HepG2 (cell line): ENCODE results near the gene RILPL1. TPM values are rescaled to one million over a fixed set of nuclear protein-coding genes. Genes with fewer than 3 reads are reported as not detected.

Source experiments
- ATAC-seq: fragments of 200-7000 bp; cut with Tn5 transposase; 3 replicates; pipeline ENCODE4 v1.9.1; 2020; ENCODE audit warnings: mild to moderate bottlenecking, moderate library complexity
- BruUV-seq: library from RNA; stranded (reverse); fragments of 400-500 nt; replicated peaks from 2 replicates; lab custom pipeline; 2021; lab: Mats Ljungman, UMichigan
- CTCF ChIA-PET: fragments of 300-600 bp; formaldehyde crosslinking; extraction: SDS; loops from one replicate; lab custom pipeline; 2021; ENCODE audit warnings: low total read pairs, inconsistent platforms, low intra/inter-chr PET ratio; lab: Yijun Ruan, JAX
- POLR2A ChIA-PET: fragments of 350-600 bp; sonication (Branson Sonifier 250); formaldehyde crosslinking; loops from one replicate; lab custom pipeline; 2020; ENCODE audit warnings: antibody characterized with exemption, inconsistent platforms; lab: Yijun Ruan, JAX
- DNase-seq: peaks from one replicate; pipeline ENCODE4 v3.0.0-alpha.2; 2015; ENCODE audit warnings: low spot score
- FAIRE-seq: peaks from 3 replicates; lab custom pipeline; 2011; peaks lifted over from hg19 to GRCh38; lab: Jason Lieb, UNC
- H2AFZ ChIP-seq: one replicate; pipeline ENCODE4 v1.6.1; 2011; ENCODE audit warnings: low read length, inconsistent platforms
- H3K27ac ChIP-seq: fragments of 300-600 bp; 3 replicates; pipeline ENCODE4 v1.8.0; 2011; ENCODE audit warnings: mixed run types, mild to moderate bottlenecking, mixed read lengths, low read length, inconsistent platforms; ENCODE audit not compliant: insufficient read depth; ENCODE audit errors: extremely low read length
- H3K27me3 ChIP-seq, 2 experiments: fragments of 200-600 bp in 1 of 2; 2 replicates in 1 of 2; 3 replicates in 1 of 2; pipeline versions ENCODE4 v1.6.0 to v1.8.0; 2011; ENCODE audit warnings: low read length in 2 of 2, mild to moderate bottlenecking in 2 of 2, moderate library complexity in 2 of 2, inconsistent platforms in 1 of 2; ENCODE audit not compliant: insufficient read depth in 2 of 2, control insufficient read depth in 1 of 2
- H3K36me3 ChIP-seq, 2 experiments: fragments of 200-600 bp in 1 of 2; replicated peaks in 1 of 2; 2 replicates in 1 of 2; 3 replicates in 1 of 2; pipeline versions ENCODE4 v1.5.1 to v1.8.0; 2011; ENCODE audit warnings: low read length in 2 of 2, inconsistent platforms in 1 of 2; ENCODE audit not compliant: insufficient read depth in 2 of 2, control insufficient read depth in 1 of 2
- H3K4me1 ChIP-seq: 2 replicates; pipeline ENCODE4 v1.5.1; 2012; ENCODE audit warnings: low read length, inconsistent platforms; ENCODE audit not compliant: insufficient read depth
- H3K4me2 ChIP-seq: 2 replicates; pipeline ENCODE4 v1.6.0; 2011; ENCODE audit warnings: low read depth, low read length, inconsistent platforms
- H3K4me3 ChIP-seq, 3 experiments: fragments of 200-600 bp in 1 of 3; sonication (generic), shearing (Covaris generic) in 1 of 3; replicated peaks in 1 of 3; 2 replicates each; pipeline ENCODE4 v1.5.1; 2011 to 2016; ENCODE audit warnings: low read length in 3 of 3, inconsistent platforms in 2 of 3, low read depth in 2 of 3, mild to moderate bottlenecking in 2 of 3, control low read depth in 1 of 3, mixed read lengths in 1 of 3; ENCODE audit not compliant: insufficient read depth in 1 of 3
- H3K79me2 ChIP-seq: one replicate; pipeline ENCODE4 v1.6.1; 2011; ENCODE audit warnings: low read length, inconsistent platforms; ENCODE audit not compliant: insufficient read depth
- H3K9ac ChIP-seq: 2 replicates; pipeline ENCODE4 v1.6.0; 2011; ENCODE audit warnings: mild to moderate bottlenecking, low read depth, low read length, inconsistent platforms; ENCODE audit not compliant: insufficient read depth
- H3K9me3 ChIP-seq: 2 replicates; pipeline ENCODE4 v1.5.1; 2012; ENCODE audit warnings: mild to moderate bottlenecking, low read length
- H4K20me1 ChIP-seq: 2 replicates; pipeline ENCODE4 v1.6.0; 2011; ENCODE audit warnings: inconsistent platforms, mild to moderate bottlenecking, low read length, moderate library complexity; ENCODE audit not compliant: insufficient read depth
- DZIP1 ChIP-seq: sonication (generic); formaldehyde crosslinking; IDR thresholded peaks from 2 replicates; pipeline ENCODE4 v1.5.0; 2020; ENCODE audit warnings: mild to moderate bottlenecking, missing genetic modification reagents
- ETV5 ChIP-seq: IDR thresholded peaks from 2 replicates; pipeline ENCODE4 v1.6.1; 2018; ENCODE audit warnings: missing biosample characterization, missing genetic modification reagents, inconsistent platforms, borderline replicate concordance
- HNRNPL ChIP-seq: fragments of 200-400 bp; formaldehyde crosslinking; IDR thresholded peaks from 2 replicates; pipeline ENCODE4 v1.6.1; 2017; ENCODE audit warnings: mild to moderate bottlenecking, low read depth, low read length
- LBX2 ChIP-seq: sonication (generic); formaldehyde crosslinking; IDR thresholded peaks from 2 replicates; pipeline ENCODE4 v1.5.0; 2020; ENCODE audit warnings: missing genetic modification reagents, mild to moderate bottlenecking, borderline replicate concordance
- NKX3-1 ChIP-seq: sonication (generic); formaldehyde crosslinking; IDR thresholded peaks from 2 replicates; pipeline ENCODE4 v1.5.0; 2020; ENCODE audit warnings: missing genetic modification reagents
- NR3C1 ChIP-seq: sonication (generic); formaldehyde crosslinking; IDR thresholded peaks from 2 replicates; pipeline ENCODE4 v1.4.0; 2020; ENCODE audit warnings: missing genetic modification reagents
- SP2 ChIP-seq: sonication (generic); formaldehyde crosslinking; IDR thresholded peaks from 2 replicates; pipeline ENCODE4 v1.5.1; 2020; ENCODE audit warnings: mild to moderate bottlenecking, missing genetic modification reagents
- ZBTB44 ChIP-seq: sonication (generic); formaldehyde crosslinking; IDR thresholded peaks from 2 replicates; pipeline ENCODE4 v1.4.0; 2020; ENCODE audit warnings: missing genetic modification reagents
- ZC3H13 ChIP-seq: sonication (generic); formaldehyde crosslinking; IDR thresholded peaks from 2 replicates; pipeline ENCODE4 v1.8.1; 2023; ENCODE audit warnings: mild to moderate bottlenecking, missing genetic modification reagents, moderate library complexity
- ZFP62 ChIP-seq: sonication (generic); formaldehyde crosslinking; IDR thresholded peaks from 2 replicates; pipeline ENCODE4 v1.4.0; 2020; ENCODE audit warnings: missing genetic modification reagents
- ZNF451 ChIP-seq: sonication (generic); formaldehyde crosslinking; IDR thresholded peaks from 2 replicates; pipeline ENCODE4 v1.5.0; 2020; ENCODE audit warnings: mild to moderate bottlenecking, missing genetic modification reagents
- ZNF556 ChIP-seq: sonication (generic); formaldehyde crosslinking; IDR thresholded peaks from 2 replicates; pipeline ENCODE4 v1.4.0; 2020; ENCODE audit warnings: mild to moderate bottlenecking, missing genetic modification reagents, borderline replicate concordance
- ZNF569 ChIP-seq: sonication (generic); formaldehyde crosslinking; IDR thresholded peaks from 2 replicates; pipeline ENCODE4 v1.5.0; 2020; ENCODE audit warnings: mild to moderate bottlenecking, missing genetic modification reagents, moderate library complexity, borderline replicate concordance
- ZNF776 ChIP-seq: sonication (generic); formaldehyde crosslinking; IDR thresholded peaks from 2 replicates; pipeline ENCODE4 v1.4.0; 2020; ENCODE audit warnings: mild to moderate bottlenecking, missing genetic modification reagents
- WGBS: methylation state at CpG from one replicate; pipeline ENCODE4 v1.1.6; 2017; ENCODE audit warnings: low lambda C conversion rate; 5-methylcytosine and 5-hydroxymethylcytosine counted together
- in situ Hi-C: cut with HindIII; loops from 2 replicates; pipeline ENCODE4 v1.10.0; 2017; ENCODE audit warnings: low pct_unique_long_range_greater_than_20kb; ENCODE audit not compliant: extremely low pct_ligation_motif_present
- intact Hi-C: fragments of 100-400 bp; cut with micrococcal nuclease; formaldehyde crosslinking; loops from one replicate; pipeline ENCODE4 v1.10.0; 2022; ENCODE audit not compliant: unreplicated experiment
- polyA plus RNA-seq, 8 experiments: library from polyadenylated mRNA; depleted of rRNA in 3 of 8; stranded (reverse) in 7 of 8; unstranded in 1 of 8; fragments of >200 nt; fragmentation: Illumina TruSeq in 4 of 8; extraction: Trizol in 4 of 8; gene quantifications; 2 replicates each; pipeline versions ENCODE4 v1.2.1 to v1.2.3, GENCODE V29; 2011 to 2016; ENCODE audit warnings: low read depth in 4 of 8, missing spikeins in 1 of 8, mixed read lengths in 1 of 8; ENCODE audit not compliant: insufficient read depth in 1 of 8
- total RNA-seq, 5 experiments: library from RNA; depleted of rRNA; stranded (reverse); fragments of >200 nt; fragmentation: Illumina TruSeq; extraction: Trizol; gene quantifications; 2 replicates each; pipeline ENCODE4 v1.2.3, GENCODE V29; 2016; ENCODE audit warnings: low read depth in 1 of 5

The RILPL1 gene
- total and polyA plus RNA-seq, 2 of the 13 experiments (the other 11 are each of a cell fraction or from before 2014, with no cell fraction given): 5.8 to 28.4 TPM

GRCh38 chr12:123522164-123522563 lies 11.4 kb downstream of the RILPL1 start:
- CTCF ChIA-PET: no interaction called here
- Histone ChIP-seq H3K79me2 (no peaks in the 10 kb centered on the region), H4K20me1 (0 out of 2 replicates have a peak, but pooled peaks cover 3% of the 10 kb centered on the region), H3K27ac (no peak overlapping the region), H2AFZ (no peak overlapping the region), H3K4me1 (peaks cover 31% of the 10 kb centered on the region), H3K4me3 (no peak overlapping the region), H3K9ac (no peak overlapping the region), H3K9me3 (no peaks in the 10 kb centered on the region), H3K27me3 (no peaks in the 10 kb centered on the region), H3K36me3 (peaks cover 13 to 51% of the 10 kb centered on the region in 2 experiments; a peak in 4 of 5 replicates), H3K4me2 (no peak overlapping the region)
- FAIRE-seq (no peak), DNase-seq (no peak), ATAC-seq (no peak)
- TF ChIP-seq NR3C1 (CRISPR knock-in tag) (no peak), NKX3-1 (CRISPR knock-in tag) (no peak), ZFP62 (CRISPR knock-in tag) (no peak), ZBTB44 (CRISPR knock-in tag) (no peak), SP2 (CRISPR knock-in tag) (no peak), HNRNPL (no peak), ZNF569 (no peak), DZIP1 (CRISPR knock-in tag) (no peak), ETV5 (CRISPR knock-in tag) (no peak), ZC3H13 (CRISPR knock-in tag) (no peak), ZNF451 (CRISPR knock-in tag) (no peak), ZNF776 (no peak), ZNF556 (no peak), LBX2 (CRISPR knock-in tag) (no peak)
- no TSS peak for BruUV-seq
- POLR2A ChIA-PET: no interaction called here
- in situ Hi-C loops: no loop called here
- intact Hi-C loops: no loop called here
- 100% methylated on average over 5 of the region's 7 CpGs for WGBS
